Ammon's horn (tissue), 1 donor: Measurements from ENCODE around the gene PTPRD.

Source experiments
- DNase-seq: peaks from one replicate; pipeline ENCODE4 v3.0.0-alpha.2; 2016; ENCODE audit warnings: low spot score

PTPRD gene

GRCh38 chr9:8904771-8905515 lies 1707.9 kb downstream of the PTPRD start:
- DNase-seq, result no peak

GRCh38 chr9:8903077-8903476 lies 1709.7 kb downstream of the PTPRD start:
- DNase-seq, result no peak

- no peak for DNase-seq
Measured at GRCh38 chr9:8901146-8901545, 1711.7 kb downstream of the PTPRD start.

DNA sequence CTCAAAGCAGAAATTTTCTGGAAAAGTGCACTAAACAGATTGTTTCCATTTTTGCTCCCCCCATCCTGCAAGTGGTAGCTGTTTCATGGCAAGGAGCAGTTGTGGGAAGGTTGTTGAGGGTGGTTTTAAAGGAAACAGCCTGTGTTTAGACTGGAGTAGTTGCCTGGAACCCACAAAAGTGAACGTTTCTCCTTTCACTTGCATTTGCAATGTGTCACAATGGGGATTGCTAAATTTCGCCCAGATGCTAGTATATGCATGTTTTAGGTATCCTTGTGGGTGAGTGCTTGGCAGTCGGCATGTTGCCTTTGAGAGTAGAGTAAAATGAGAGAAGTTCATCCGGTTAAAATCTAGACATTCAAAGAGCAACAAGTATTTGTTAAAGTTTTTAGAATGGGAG lies 1713.3 kb downstream of the PTPRD start:
- DNase-seq, result no peak

- peak; percentile 79 for DNase-seq
Measured at GRCh38 chr9:8895861-8896224, 1717.0 kb downstream of the PTPRD start.

DNA sequence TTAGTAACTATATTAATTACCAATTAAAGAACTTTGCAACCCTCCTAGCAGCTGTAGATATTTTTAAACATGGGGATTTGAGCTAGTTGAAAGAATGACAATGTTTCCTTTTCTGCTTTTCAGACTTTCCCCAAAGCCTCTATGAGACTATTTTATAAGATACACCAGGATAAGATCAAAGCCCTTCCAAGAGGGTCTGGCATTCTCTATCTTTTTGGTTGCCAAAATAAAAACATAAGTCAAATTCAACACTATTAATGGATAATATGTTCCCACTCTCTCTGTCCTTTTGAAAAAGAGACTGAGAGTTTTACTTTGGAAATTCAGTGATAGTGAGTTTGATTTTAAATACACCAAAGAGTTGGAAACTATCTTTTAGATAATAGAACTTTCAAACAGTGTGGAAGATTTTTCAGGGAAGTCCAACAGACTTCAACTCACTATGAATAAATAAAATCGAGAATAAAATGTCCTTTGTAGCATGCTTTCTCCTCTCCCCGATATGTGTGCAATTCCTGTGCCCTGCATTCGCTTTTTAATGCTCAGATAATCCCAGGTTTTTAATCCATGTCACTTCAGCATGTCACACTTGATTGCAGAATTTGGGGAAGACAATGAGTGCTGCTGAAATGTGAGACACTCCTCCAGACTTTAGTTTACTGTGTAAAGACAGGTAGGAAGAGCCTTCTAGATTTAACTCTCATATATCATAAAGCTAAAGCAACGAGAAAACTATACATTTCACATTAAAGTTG lies 1717.5 kb downstream of the PTPRD start:
- no peak for DNase-seq

DNA sequence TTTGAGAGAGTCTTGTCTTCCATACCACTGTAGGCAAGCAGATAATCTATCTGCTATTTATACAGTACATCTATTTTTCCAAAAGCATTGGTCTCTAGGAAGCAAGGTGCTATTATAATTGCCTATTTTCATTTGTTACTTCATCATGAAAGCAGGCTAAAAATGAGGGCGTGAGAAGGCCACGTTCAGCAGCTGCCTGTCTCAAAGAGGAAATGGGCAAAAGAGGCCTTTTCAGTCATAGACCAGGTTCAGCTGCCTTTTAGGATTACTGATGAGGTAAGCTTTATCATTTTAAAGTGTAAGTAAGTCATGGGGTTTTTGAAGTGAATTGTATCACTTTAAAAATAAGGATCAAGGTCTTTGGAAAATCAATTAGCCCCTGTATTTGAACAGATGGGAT lies 1722.1 kb downstream of the PTPRD start:
- no peak for DNase-seq

- DNase-seq, result no peak
Measured at GRCh38 chr9:8889100-8889499, 1723.7 kb downstream of the PTPRD start.

- no peak for DNase-seq
Measured at GRCh38 chr9:8888591-8888990, 1724.2 kb downstream of the PTPRD start.

- DNase-seq, result no peak
Measured at GRCh38 chr9:8887369-8887768, 1725.4 kb downstream of the PTPRD start.

- DNase-seq, result no peak
Measured at GRCh38 chr9:8883321-8883720, 1729.5 kb downstream of the PTPRD start.

GRCh38 chr9:8880060-8880459 lies 1732.7 kb downstream of the PTPRD start:
- DNase-seq, result no peak

- DNase-seq, result no peak
Measured at GRCh38 chr9:8879284-8879683, 1733.5 kb downstream of the PTPRD start.

- peak; percentile 63 for DNase-seq
Measured at GRCh38 chr9:8877753-8878494, 1734.9 kb downstream of the PTPRD start.

- DNase-seq, result no peak
Measured at GRCh38 chr9:8876303-8876702, 1736.5 kb downstream of the PTPRD start.

DNA sequence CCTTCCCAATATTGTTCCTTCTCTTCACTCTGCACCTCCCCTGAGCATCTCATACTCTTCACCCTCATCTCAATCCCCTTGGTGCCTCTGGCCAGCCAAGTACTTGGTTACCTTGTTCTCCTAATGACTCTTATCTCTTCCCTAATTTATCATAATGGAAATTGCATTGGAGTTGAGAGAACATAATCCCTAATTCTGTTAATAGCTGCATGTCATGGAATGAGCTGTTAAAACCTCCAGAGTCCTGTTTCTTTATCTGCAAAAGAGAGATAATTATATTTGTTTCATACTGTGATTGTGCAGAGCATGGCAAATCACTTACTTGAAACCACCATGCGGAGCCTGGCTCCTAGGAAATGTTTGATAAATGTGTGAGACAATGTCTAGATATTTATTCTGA lies 1738.3 kb downstream of the PTPRD start:
- DNase-seq, result no peak

DNA sequence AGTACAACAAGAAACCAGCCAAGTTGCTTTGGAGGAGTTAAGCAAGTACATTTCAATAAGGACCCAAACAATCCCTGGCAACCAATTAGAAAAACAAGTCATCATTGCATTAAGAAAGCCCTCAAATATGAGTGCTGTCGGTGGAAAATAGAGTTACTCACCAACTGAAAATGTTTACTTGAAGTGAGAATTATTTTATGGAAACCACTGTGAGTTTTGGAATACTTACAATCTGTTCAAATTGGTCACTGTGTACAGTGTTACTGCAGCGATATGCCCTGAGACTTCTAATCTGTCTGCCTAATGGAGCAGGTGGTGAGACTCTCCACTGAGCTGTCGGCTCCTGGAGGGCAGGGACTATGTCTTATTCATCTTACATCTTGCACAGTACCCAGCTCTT lies 1740.0 kb downstream of the PTPRD start:
- DNase-seq, result no peak

- DNase-seq, result peak; percentile 55
Measured at GRCh38 chr9:8871796-8872445, 1740.9 kb downstream of the PTPRD start.

DNA sequence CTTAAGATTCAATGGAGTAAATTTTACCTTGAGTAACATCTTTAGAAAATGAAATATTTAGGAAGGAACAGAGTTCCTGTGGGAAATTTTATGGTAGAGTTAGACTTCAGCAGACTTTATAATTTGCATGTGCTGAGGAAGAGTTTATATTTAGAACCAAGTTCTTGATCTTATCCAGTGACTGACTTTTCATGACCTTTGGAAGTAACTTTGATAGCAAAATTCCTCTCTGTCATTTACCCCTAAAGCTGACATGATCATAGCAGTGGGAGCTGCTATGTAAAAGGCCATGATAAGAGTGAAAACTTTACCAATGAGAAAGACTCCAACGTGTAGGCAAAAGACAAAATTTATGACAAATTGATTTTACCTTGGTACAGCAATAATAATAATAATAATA lies 1741.4 kb downstream of the PTPRD start:
- no peak for DNase-seq

DNA sequence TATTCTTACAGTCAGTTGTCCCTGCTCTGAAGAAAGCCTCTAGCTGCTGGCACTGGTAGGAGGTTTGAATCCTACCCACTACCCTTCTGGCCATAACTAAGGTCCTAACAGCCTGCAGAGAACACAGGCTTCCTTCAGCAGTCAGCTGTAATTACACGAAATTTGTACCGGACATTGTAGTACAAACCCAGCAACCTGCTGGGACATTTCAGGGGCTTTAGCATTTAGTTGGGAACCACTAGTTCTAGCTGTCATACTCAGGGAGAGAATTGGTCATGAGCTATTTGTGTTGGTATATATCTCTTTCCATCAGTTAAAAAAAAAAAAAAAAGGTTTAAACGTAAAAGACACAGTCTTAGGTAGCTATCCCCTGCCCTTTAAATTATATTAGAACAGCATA lies 1743.0 kb downstream of the PTPRD start:
- DNase-seq, result no peak

DNA sequence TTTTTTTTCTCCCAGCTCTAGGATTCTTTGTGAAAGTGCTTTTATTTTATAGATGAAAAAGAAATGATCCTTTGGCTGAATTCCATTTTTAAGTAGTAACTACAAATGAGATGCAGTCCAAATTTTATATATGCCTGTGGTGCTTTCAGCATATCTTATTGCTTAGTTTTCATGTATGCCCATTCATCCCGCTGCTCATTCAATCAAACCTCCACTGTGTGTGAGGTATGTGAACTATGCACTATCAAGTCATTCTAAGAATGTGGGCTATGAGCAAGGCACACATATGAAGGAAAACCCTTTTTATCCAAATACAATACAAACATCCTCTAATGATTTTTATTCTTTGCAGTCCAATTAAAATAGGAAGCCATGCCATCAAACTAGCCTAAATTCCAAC lies 1744.2 kb downstream of the PTPRD start:
- DNase-seq, result no peak

- no peak for DNase-seq
Measured at GRCh38 chr9:8867148-8867547, 1745.7 kb downstream of the PTPRD start.

GRCh38 chr9:8864545-8864896 lies 1748.3 kb downstream of the PTPRD start:
- no peak for DNase-seq
